Activated CD4-positive, alpha-beta T cell treated with anti-CD3 and anti-CD28 coated beads, Interleukin-2, amount 50 U/mL, for 4 hours (primary cell): ENCODE data around the gene SLC29A1.
"Not testable (repeated sequence)": the region's sequence is repeated elsewhere in the genome, so short reads cannot be mapped to it uniquely, and the experiment has no call there.

ENCODE experiments used
- DNase-seq, 2 experiments: peaks; one replicate each; pipeline ENCODE4 v3.0.0-alpha.2; 2020

Gene SLC29A1

GRCh38 chr6:44224029-44224964 is 902 bp downstream of the SLC29A1 start:
- no peak for DNase-seq

DNA sequence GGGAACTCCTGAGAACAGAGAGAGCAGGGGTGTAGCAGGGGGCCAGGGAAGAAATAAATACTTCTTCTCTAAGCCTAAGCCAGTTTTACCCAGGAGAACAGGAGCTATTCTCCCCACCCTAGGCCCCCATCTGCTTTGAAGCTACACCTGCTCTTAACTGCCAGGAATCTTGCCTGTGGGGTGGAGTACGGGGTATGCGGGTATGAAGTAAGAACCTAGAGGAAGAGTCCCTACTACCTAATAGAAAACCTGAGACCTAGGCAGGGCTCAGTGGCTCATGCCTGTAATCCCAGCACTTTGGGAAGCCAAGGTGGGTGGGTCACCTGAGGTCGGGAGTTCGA is 1.5 kb downstream of the SLC29A1 start:
- DNase-seq = no peak

DNA sequence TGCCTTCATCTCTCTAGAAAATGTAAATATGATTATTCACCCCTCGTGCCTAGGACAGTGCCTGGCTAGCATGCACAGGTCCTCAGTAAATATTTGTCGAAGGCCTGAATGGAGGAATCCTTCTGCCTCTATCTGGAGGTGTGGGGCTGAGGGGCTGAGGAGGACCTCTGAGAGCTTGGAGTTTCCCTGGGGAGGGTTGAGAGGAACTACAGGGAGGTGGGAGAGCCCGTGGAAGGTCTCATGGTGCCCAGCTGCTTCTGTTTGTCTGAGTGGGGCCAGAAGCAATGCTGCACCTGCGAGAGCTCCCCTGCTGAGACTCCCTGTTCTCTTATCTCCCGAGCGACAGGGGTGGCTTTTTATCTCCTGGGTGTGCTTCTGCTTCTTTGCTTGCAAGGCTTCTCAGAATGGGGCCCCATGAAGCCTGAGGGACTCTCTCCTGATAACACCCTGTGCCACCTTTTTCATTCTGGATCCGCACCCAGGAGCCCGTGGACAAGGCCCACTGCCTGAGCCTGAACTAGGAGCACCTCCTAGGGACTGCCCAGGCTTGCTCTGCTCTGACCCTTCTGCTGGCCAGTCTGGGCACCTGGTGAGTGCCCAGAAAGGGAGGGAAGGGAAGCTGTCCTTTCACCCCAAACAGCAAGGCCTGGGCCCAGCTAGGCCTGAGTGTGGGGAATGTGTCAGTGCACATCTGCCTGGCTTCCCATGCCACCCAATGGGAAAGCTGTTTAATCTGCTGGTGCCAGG is 2.4 kb downstream of the SLC29A1 start:
- no peak for DNase-seq

GRCh38 chr6:44226368-44227147 is 3.2 kb downstream of the SLC29A1 start:
- no peak for DNase-seq

DNA sequence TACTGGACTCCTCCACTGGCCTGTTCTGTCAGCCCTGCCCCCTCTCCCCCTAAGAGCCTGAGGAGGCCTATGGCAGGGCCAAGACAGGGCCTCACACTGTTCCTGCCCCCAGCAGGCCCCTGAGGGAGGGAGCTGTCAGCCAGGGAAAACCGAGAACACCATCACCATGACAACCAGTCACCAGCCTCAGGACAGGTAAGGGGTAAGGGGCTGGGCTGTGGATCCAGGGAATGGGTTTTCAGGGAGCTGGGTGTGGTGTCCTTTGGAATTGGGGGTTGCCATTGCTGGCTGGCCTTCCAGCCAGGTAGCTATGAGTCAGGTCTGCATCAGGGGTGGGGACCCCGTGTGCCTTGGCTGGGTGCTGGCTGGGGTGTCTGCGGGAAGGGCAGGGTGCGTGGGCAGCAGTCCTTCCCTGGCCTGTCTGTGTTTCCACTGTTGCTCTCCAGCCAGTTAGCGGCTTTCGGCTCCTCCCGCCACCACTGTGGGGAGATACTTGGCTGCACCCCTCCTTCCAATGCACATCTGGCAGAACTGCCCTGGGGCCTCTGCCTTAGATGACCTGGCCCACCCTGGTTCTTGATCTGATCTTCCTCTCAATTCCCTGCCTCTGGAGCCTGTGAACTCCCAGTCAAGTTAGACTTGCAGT is 3.9 kb downstream of the SLC29A1 start:
- DNase-seq = no peak

- no peak for DNase-seq
These were observed 4.6 kb downstream of the SLC29A1 start for GRCh38 chr6:44228031-44228430.

DNA sequence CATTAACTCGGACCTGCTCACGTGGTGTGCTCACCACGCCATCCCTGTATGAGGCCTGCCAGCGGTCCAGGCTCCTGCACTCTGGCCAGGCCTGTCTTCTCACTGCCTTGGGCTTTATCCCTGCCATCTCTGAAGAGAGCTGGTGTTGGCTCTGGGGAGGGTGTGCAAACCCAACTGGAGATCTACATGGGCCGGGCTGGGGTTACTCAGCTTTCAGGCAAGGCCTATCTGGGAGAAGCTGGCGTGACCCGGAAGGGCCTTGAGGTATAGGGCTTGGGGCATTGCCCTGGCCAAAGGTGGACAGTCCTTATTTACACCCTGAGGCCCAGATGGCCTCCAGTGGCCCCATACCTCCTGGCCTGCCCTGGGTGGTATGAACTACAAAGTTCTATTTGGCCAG is 5.0 kb downstream of the SLC29A1 start:
- no peak for DNase-seq

- no peak for DNase-seq
These were observed 5.4 kb downstream of the SLC29A1 start for GRCh38 chr6:44228836-44229235.

- DNase-seq = no peak
These were observed 6.1 kb downstream of the SLC29A1 start for GRCh38 chr6:44229376-44230033.

DNA sequence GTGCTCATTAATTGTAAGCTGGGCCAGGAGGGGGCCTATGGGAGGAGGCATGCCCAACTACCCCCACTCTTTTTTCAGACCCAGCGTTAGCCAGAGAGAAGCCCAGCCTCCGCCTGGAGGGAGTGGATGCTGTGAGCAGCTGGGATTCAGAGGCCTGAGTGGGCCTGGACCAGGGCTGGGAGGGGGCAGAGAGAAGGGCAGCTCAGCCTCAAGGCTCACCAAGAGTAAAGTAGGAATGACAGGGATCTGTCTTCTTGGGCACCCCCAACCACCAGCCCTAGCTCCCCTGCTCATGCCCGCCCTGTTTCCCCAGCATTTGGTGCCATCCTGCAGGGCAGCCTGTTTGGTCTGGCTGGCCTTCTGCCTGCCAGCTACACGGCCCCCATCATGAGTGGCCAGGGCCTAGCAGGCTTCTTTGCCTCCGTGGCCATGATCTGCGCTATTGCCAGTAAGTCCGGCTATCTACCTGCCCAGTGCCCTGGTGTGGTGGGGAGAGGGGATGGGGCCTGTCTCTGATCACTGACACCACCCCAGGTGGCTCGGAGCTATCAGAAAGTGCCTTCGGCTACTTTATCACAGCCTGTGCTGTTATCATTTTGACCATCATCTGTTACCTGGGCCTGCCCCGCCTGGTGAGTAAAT is 6.8 kb downstream of the SLC29A1 start:
- DNase-seq = no peak

- not testable (repeated sequence) for DNase-seq
These were observed 8.0 kb downstream of the SLC29A1 start for GRCh38 chr6:44231426-44231825.

DNA sequence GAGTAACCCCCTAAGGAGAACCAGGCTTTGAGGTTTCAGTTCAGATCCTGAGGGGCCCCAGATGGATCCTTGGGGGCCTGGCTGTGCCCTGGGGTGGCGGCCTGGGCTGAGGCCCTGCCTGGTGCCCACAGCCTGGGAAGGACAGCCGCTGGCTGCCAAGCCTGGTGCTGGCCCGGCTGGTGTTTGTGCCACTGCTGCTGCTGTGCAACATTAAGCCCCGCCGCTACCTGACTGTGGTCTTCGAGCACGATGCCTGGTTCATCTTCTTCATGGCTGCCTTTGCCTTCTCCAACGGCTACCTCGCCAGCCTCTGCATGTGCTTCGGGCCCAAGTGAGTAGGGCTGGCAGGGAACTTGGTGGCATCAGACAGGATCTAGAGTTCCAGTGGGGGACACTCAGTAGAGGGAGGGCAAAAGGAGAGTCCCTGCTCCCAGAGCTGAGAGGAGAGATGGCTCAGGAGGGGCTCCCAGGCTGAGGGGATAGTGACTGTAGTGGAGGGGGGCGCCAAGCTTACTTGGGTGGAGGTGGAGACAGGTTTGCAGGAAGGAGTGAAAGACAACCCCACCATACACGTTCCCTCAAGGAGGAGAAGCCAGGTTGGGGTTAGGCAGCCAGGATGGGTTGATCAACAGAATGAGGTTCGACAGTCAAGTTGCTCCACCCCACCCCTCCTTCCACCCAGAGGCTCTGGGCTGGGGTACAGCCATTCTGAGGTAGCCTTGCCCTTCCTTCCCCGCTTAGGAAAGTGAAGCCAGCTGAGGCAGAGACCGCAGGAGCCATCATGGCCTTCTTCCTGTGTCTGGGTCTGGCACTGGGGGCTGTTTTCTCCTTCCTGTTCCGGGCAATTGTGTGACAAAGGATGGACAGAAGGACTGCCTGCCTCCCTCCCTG is 9.5 kb downstream of the SLC29A1 start:
- no peak for DNase-seq

DNA sequence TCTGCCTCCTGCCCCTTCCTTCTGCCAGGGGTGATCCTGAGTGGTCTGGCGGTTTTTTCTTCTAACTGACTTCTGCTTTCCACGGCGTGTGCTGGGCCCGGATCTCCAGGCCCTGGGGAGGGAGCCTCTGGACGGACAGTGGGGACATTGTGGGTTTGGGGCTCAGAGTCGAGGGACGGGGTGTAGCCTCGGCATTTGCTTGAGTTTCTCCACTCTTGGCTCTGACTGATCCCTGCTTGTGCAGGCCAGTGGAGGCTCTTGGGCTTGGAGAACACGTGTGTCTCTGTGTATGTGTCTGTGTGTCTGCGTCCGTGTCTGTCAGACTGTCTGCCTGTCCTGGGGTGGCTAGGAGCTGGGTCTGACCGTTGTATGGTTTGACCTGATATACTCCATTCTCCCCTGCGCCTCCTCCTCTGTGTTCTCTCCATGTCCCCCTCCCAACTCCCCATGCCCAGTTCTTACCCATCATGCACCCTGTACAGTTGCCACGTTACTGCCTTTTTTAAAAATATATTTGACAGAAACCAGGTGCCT is 10.2 kb downstream of the SLC29A1 start:
- DNase-seq = no peak

DNA sequence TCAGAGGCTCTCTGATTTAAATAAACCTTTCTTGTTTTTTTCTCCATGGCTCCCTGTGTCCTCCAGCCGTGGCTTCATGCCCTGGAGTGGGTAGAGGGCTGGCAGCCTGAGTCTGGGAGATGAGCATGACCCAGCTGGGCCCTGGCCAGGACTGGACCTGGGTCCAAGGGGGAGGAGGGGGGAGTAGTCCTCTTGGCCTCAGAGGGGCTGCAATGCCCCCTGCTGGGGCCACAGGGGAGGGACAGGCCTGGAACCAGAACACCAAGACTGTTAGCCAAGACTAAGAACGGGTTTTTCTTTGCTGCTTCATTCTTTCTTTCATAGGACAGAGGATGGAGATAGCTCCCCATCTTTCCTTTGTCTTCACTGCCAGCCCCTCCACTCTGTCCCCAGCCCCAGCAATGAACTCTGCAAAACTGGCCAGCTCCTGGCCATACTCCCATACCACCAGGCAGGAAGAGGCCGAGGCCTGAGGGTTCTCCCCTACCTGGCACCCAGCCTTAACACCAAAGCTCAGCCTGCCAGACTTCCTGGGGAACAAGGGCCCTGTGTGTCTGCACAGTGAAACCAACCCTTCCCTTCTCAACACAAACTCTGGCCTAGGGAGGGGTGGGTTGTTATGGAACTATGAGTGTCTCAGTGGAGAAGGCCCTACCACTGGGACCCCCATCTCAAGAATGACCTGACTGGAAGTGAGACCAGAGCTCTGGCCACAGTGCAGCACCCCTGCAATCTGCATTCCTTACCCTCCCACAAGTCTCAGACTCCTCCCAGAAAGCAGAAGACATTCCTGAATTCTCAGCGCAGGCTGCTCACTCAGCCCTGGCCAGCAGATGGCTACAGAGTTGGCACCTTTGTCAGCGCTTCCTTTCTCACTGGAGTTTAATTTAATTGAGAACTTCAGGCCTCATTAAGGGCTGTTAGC is 11.0 kb downstream of the SLC29A1 start:
- no peak for DNase-seq

DNA sequence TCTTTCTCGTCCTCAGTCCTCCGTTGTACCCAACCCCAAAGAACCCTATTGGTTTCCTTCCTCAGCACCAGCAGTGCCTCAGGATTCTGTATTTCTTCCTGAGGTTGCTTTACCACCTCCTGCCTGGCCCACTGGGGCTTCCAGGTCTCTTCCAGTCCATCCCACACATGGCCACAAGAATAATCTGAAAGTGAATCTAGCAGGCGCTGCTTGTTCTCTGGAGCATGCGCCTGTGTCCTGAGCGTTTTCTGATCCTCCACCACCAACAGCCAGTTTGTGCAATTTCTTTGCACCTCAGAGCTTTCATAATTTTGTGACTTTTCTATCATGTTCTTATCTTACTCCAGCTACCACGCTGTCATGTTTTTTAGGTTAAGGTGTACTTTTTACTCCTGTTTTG is 11.9 kb downstream of the SLC29A1 start:
- no peak for DNase-seq

DNA sequence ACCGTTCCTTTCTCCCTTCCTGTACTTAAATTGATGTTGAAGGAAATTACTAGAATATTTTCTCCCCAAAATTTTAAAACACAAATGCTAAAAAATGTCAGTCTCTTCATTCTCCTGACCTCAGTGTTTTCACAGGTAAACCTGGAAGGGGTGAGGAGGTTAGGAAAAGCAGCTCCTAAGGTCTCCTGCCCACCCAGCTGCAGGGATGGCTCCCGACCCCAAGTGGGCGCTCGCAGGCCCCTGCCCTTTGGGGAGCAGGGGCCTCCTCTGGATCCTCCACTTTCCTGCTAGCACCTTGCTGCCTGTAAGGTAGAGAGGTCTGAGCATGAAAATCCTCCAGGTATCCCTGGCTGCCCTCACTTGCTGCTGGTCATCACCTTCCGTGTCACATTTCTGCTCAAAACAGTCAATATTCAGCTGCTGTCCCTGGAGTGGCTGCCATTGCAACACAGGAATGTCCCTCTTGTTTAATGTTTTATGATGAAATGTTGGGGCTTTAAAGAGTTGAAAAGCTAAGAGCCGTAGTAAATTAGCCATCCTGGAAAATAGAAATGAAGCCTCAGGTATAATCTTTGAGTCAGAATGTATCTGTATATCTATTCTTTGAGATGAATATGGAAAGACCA is 12.6 kb downstream of the SLC29A1 start:
- no peak for DNase-seq

DNA sequence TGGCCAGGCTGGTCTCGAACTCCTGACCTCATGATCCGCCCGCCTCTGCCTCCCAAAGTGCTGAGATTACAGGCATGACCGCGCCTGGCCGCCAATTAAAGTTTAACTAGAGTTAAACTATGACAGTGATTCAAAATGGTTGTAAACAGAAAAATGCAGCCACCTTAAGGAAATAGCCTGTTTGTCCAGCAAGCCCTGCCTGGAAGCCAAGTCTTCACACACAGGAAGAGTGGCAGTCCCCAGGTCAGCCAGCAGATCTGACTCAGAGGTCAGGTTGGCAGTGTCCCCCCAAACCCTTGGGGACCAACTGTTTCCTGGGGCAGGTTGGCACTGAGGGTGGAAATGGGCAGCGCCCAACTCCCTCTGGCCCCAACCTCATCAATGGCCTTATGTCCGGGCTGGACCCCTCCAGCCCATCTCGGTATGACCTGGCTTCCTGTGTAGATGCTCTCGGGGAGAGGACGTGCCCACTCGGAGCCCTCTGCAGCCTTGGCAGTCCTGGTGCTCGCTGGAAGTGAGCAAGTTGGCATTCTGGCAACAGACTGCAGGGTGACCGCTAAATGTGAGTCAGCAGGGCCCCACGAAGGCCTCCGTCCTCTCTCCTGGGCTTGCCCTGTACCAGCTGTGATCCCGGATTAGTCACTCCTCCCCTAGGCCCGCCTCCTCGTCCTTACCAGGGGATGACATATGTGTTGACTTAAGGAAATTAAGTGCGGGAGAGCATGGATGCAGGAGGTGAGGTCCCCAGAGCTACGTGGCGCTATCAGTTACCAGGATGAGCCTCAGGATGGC is 13.8 kb downstream of the SLC29A1 start:
- DNase-seq = peak; percentile 52 to 57
